HG03139 (cell line): ENCODE measurements around the gene IGFN1.

Source experiments
- ATAC-seq: cut with Tn5 transposase; IDR thresholded peaks from one replicate; pipeline ENCODE4 v1.9.1; 2021; ENCODE audit not compliant: unreplicated experiment

IGFN1 gene

DNA sequence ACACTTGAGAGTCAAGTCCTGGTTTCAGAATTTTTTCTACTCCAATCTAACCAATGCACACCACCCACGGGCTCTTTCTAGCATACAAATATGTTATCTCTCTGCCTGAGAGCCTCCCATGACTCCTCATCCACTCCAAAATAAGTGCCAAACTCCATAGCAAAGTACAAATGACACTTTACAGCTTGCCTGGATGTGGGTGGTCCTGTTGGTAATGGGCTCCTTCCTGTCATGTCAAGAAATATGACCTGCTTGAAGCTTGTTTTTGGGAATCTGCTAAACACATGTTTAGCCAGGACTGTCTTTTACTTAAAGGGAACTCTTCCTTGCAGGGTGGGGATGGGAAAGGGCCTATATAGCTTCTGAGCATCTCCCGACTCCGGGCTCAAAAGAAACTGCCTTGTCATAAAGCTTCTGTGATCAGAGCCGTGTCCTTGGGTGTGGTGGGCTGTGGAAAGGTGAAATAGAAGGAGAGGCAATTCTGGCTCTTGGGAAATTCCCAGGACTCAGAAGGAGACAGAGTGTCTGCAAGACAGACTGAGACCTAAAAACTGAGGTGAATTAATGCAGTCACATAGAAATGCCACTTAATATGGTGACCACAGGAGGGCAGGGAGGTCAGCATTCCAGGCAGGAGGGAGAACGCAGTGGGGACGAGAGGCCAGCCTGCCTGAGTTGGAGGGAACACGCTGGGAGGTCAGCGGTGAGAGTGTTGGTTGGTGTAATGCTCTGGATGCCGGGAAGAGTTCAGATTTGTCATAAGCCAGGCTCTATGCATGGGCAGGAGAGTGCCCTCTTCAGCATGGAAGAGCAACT is 6.1 kb upstream of the IGFN1 start:
- ATAC-seq: no peak

DNA sequence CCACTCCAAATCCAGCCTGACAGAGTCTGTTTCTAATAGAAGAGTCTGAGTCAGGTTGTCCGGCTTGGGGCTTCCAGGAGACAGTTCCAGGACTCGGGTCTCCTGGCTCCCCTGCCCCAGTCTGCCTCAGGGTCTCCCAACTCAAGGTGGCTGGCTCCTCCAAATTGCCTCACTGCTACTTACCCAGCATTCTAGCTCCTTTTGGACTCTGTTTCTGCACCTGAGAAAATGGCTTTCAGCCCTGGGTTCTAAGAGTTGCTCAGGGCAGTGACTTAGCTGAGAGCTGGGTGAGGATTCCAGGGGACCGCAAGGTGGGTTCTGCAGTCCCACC is 5.5 kb upstream of the IGFN1 start:
- no peak for ATAC-seq

DNA sequence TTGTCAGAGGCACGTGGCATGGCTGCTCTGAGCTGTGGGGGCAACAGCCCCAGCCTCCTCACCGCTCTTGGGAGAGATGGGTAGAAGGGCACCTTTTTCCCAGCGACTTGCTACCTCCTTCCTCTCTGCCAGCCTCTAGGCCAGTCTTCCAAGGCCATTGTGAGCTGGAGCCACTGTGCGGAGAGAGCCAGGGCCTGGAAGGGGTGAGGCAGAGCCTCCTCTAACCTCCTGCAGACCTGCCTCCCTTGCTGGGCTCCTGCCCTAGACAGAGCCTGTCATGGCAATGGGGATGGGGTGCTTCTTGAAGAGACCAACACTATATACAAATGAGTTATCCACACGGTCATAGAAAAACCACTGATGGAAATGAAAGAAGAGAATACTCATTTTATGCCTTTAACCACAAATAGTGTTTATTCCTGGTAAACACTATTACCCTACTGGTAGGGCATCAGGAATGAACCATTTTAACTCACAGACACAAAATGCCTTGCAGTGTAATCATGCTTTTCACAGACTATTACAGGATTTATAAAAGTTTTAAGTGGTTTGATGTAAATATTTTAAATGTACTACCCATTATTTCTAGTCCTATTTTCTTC is 5.0 kb upstream of the IGFN1 start:
- no peak for ATAC-seq

DNA sequence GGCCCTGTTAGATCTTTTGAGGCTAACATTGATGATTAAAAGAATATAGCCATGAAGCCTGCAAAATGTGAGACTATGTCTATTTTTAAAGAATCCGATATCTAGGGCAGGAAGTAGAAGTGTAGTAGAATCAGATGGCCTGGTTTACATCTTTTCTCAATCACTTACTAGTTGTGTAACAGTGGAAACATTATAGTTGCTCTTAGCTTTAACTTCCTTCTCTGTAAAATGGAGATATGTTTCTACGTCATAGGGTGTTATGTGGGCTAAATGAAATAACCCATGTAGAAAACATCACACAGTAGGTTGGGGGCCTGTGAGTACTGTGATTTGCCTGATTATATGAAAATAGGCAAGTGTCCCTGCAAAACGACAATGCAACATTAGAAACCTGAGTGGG is 4.4 kb upstream of the IGFN1 start:
- no peak for ATAC-seq

DNA sequence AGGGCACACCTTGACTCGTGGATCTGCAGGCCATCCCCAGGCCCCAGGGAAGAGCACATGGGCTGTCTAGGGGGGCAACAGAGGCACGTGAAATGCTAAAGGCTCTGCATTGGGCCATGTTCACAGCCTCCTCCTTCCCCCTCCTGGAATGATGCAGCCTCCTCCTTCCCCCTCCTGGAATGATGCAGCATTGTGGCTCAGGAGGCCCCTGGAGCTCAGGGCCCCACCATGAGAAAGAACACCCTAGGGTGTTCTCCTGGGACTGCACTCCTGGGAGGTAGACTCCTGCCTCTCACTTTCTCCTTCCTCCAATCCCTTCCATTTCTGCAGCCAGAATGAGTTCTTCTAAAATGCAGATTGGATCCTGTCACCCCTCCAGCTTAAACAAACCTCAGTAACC is 1.5 kb upstream of the IGFN1 start:
- no peak for ATAC-seq

DNA sequence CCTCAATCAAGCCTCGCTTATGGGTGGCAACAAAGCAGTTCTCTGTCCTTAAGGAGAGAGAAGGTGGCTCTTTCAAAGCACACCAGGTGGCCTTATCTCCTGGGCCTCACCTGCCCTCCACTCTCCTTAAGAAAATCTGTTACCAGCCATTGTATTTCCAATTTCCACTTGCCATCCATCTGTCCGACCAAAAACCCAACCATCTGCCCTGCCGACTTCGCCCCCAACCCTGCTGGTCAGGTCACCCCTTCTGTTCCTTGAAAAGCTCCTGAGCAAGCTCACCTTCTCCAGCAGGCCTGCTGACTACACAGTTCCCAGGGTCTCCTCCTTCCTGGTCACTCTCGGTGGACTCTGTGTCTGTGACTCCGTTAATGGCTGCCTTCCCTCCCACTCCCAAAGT is 619 bp upstream of the IGFN1 start:
- ATAC-seq: no peak

DNA sequence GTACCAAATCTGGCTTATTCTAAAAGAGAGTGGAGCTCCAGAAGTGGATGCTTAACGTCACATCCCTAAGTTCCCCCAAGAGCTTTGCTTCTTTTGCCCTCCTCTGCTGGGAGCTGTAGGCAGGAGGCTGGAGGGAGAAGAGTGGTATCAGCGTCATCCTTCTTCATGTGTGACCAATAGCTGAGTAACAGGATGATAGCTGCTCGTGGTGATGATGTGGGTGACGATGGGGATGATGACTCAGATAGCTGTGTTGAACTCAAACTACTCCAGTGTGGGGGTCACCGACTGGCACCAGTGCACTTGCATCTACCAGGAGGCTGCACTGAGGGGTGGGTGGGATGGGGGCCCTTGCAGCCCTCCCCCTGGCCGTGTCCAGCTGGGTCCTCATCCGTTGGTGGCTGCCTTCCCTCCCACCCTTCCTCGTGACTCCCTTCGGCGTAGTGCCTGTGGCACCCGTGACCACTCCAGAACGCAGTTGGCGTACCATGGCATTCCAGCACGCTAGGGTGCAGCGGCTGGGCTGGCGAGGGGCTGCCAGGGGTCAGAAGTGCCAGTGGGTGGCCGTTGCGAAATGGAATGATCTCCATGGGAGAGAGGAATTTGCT is 1.1 kb downstream of the IGFN1 start:
- ATAC-seq: no peak

DNA sequence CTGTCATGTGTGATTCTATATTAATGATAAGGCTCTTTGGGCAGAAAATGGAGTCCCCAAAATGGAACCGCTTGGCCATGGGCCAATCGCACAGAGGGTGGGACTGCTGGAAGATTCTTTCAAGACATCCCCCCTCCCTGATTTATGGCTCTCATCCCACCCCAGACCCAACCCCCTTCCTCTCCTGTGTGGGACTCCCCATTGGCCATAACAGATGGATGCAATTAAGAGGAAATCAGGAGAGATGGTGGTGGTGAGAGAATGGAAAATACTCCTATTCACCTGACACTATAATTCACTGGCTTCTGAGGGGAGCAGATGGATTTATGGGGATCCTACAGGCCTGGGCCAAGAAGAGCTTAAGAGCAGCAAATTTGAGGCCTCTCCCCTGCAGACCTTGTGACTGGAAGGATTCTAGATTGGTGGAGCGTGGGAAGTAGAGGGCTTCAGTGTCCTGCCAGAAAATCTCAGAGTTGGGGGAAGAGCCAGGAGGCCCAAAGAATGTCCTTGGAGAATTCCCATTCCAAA is 1.7 kb downstream of the IGFN1 start:
- no peak for ATAC-seq

DNA sequence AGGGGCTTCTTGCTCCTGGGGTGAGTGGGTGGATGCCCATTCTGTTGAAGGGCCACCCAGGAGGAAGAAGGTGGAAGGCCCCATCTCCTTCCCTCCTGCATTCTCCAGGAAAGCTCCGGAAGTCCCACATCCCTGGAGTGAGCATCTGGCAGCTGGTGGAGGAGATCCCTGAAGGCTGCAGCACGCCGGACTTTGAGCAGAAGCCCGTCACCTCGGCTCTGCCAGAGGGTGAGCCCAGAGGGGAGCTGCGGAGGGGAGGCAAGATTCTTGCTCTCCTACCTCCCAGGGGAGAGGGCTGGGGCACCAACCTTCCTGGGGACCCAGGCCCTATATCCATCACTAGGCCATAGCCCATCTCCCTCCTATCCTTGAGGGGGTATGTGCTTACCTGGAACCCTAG is 3.4 kb downstream of the IGFN1 start:
- ATAC-seq: no peak

DNA sequence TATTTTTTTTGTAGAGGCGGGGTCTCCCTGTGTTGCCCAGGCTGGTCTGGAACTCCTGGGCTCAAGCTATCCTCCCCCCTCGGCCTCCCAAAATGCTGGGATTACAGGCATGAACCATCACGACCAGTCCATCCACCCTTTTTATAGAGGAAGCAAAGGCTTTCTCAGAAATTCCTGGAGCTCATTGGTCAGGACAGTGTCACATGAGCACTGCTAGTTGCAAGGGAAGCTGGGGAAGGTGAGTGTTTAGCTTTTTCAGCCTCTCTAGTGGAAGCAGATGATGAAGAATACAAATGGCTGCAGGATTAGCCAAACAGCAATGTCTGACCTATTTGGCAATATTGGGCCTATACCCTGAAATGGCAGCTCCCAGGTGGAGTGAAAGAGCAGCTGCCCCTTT is 8.0 kb downstream of the IGFN1 start:
- no peak for ATAC-seq

DNA sequence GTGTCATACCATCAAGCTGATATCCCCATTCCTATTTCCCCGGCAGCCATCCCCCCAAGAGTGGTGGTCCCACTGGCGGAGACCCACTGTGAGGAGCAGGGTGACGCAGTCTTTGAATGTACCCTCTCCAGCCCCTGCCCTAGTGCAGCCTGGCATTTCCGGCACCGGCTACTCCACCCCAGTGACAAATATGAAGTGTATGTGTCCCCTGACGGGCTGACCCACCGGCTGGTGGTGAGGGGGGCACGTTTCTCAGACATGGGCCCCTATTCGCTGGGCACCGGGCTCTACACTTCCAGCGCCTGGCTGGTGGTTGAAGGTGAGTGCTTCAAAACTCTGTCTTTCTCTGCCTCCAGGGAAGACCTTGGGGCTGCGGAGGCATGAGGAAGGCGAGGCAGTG is 14.4 kb downstream of the IGFN1 start:
- ATAC-seq: no peak

DNA sequence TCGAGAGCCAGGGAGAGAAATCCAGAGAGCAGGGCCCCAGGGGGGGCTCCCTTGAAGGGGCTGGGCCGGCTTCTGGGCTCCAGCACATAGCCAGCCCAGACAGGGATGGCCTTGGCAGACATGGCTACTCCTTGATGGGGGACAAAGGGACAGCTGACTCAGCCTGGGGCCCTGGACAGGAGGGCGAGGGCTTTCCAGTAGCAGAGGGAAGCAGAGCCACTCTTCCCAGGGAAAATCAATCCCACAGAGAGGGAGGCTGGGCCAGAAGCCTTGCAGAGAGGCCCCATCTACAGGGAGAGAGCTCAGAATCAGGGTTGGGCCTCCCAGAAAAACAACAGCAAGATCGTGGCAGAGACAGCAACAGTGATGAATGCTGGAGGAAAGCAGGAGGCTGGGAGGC is 15.6 kb downstream of the IGFN1 start:
- ATAC-seq: no peak

DNA sequence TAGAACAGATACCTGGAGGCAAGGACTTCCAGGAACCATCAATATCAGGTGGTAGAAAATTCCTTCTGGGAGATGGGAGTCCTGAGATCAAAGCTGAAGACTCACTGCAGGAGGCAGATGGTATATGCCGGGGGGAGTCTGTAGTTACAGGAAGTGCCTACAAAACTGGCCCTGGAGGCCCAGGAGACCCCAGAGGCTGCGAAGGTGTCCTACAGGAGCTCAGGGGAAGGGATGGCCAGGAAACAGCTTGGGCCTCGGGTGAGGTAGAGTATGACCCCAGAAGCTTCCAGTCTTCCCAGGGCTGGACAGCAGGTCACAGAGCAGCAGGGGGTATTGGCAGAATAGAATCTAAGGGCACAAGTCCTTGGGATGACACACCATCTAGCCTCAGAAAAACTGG is 16.4 kb downstream of the IGFN1 start:
- no peak for ATAC-seq

DNA sequence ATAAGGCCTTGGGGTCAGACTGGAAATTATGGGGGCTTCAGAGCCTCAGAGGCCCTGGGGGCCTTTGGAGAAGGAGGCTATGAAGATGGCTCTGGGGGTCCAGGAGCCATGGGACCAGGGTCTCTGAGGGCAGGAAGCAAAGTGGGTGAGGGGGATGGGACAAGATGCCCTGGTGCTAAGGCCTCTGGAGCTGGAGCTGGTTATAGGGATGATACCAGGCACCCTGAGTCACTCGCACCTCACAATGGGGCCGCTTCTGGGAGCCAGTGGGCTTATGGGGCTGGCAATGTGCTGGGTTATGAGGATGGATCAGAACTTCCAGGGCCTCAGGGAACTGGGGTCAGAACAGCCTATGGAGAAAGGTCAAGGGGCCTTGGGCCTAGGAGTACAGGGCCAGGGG is 17.6 kb downstream of the IGFN1 start:
- ATAC-seq: no peak

DNA sequence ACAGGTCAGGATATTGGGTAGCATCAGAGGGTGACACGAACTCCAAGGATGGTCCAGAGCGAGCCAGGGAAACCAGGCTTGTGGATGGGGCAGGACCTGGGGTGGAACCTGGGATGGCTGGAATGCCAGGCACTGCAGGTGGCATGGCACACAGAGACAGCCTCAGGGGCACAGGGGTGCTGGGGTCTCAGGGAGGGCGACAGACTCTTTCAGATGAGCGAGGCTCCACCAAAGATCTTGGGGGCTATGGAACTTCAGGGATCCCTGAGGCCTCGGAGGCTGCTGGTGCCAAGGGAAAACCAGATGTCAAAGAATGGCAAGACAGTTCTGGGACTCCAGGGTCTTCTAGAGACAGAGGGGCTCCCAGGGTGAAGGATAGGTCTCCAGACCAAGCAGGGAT is 21.4 kb downstream of the IGFN1 start:
- ATAC-seq: no peak

DNA sequence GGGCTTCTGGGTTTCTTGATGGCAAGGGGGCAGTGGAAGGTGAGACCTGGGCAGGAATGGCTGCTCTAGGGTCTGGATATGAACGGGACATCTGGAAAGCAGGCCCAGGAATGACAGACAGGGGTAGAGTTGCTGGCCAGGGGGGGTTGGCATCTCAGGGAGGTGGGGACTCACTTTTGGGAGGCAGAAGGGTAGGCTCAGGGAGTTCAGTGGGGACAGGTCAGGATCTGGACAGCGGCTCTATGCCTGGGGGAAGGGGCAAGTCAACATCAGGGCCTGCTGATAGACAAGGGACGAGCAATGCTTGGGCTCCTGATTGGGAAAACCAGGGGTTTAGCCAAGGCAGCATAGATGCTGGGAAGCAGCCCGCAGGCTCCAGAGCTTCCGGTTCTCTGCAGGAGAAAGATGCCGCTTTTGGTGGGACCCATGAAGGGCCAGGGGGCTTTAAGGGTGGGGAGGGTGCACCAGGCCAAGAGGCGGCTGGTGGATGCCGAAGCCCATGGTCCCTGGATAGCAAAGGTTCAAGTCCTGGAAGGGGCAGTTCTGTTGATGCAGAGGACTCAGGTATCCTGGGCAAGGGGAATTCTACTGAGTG is 21.9 kb downstream of the IGFN1 start:
- ATAC-seq: no peak

DNA sequence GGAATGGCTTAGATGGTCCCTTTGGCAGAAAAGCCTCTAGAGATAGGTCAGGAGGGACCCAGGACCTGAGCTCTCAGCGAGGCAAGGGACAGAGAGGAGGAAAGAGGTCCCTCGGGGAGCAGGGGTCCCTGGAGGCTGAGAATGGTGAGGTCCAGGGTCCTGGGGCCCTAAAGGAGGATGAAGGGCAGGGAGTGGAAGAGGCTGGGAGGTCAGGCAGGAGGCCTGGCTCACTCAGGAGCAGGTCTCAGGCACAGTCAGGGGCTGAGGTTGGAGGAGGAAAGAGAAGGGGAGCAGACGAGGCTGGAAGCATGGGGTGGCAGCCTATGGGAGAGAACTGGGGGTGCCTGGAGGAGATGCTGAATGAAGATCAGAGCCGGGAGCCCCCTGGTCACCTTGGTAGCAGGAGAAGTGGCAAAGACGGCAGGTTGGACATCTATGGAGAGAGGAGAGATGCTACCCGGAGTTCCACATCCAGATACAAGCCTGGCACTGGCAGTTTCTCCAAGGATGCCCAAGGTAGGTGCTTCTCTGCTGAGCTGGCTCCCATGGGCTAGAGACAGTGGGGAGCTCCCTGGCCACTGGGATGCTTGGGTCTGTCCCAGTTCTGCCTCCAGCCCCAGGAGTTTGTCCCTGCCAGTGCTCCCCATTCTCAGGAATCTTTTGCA is 22.6 kb downstream of the IGFN1 start:
- ATAC-seq: no peak

DNA sequence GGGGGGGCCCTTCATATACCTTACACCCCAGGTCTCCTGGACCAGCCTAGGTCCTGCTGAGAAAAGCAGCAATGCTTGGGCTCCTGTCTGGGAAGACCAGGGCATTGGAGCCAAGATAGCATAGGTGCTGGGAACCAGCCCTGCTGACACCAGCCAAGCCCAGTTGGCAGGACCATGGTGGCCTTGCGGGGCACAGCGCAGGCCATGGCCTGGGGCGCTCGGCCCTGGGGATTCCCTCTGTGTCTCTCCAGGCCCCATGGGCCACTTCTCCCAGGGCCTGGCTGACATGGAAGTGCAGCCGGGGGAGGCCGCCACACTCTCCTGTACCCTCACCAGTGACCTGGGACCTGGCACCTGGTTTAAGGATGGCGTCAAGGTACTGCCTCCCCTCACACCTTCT is 23.3 kb downstream of the IGFN1 start:
- ATAC-seq: no peak

DNA sequence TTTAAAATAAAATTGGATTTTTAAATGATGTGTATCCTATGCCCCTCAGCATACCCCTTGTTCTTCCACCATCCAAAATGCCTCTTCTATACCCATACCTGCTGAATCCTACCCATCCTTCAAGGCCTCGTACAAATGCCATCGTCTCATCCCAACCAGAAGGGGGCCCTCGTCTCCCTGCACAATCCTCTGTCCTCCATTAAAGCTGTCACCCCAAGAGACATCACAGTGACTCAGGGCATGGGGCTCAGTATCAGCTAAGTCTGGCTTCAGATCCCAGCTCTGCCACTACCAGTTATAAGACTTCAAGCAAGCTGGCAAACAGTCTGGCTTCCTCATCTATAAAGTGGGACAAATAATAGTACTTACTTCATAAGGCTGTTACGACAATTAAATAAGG is 23.8 kb downstream of the IGFN1 start:
- ATAC-seq: no peak

DNA sequence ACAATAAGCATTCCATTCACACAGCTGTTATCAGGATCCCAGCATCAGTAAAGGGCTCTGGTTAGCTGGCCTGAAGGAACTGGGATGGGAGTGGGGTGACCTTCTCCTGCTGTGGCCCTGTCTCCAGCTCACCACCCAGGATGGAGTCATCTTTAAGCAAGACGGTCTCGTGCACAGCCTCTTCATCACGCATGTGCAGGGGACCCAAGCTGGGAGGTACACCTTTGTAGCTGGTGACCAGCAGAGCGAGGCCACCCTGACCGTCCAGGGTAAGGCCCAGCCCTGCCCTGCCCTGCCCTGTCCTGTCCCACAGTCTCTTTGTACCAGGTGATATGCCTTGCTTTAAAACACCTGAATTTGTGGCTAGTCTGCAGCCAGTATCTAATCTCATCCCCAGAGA is 24.3 kb downstream of the IGFN1 start:
- no peak for ATAC-seq

DNA sequence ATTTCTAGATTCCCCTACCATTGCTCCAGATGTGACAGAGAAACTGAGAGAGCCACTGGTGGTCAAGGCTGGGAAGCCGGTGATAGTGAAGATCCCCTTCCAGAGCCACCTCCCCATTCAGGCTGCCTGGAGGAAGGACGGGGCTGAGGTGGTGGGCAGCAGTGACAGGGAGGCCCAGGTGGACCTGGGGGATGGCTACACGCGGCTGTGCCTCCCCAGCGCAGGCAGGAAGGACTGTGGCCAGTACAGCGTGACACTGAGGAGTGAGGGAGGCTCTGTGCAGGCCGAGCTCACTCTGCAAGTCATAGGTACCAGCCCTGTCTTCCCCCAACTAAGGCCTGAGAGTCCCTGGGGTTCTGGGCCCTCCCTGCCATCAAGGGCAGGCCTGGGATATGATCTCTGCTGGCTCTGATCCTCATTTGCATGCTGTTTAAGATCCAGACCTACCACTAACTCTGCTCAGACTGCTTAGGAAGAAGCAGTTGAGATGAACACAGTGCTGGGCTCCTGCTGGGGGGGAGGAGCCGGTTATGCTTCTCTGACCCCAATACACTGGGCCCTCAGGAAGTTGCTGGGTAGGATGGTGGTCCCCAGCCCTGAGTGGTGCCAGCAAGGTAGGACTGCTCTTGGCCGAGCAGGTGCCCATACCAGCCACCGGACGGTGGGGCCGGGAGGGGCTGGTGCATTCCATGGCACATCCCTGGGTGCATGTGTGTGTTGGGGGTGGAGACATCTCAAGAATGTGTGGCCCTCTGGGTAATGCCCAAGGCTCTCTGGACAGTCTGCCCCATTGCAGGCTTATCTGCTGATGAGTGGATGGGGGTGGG is 25.1 kb downstream of the IGFN1 start:
- ATAC-seq: no peak
